NCI-H1417 treated with DMSO at 0.1 percent for 48 hours (cell line): Measurements from ENCODE around the gene STK32C.
"Not testable (repeated sequence)": the region's sequence is repeated elsewhere in the genome, so short reads cannot be mapped to it uniquely, and the experiment has no call there.

ENCODE experiments used
- DNase-seq: peaks from one replicate; lab custom pipeline; 2025; lab: John Stamatoyannopoulos, UW

The STK32C gene

GRCh38 chr10:132317477-132317876 is 9.7 kb upstream of the STK32C start:
- not testable (repeated sequence) for DNase-seq

GRCh38 chr10:132316133-132316532 is 8.4 kb upstream of the STK32C start:
- DNase-seq: no peak

GRCh38 chr10:132314881-132315280 is 7.1 kb upstream of the STK32C start:
- not testable (repeated sequence) for DNase-seq

GRCh38 chr10:132314336-132314735 is 6.6 kb upstream of the STK32C start:
- DNase-seq: no peak

GRCh38 chr10:132313865-132314264 is 6.1 kb upstream of the STK32C start:
- DNase-seq: no peak

- DNase-seq: no peak
Measured at GRCh38 chr10:132313305-132313704, 5.6 kb upstream of the STK32C start.

- no peak for DNase-seq
Measured at GRCh38 chr10:132311338-132311939, 3.7 kb upstream of the STK32C start.

GRCh38 chr10:132310701-132311337 is 3.1 kb upstream of the STK32C start:
- no peak for DNase-seq

GRCh38 chr10:132309879-132310591 is 2.3 kb upstream of the STK32C start:
- no peak for DNase-seq

GRCh38 chr10:132309471-132309865 is 1.7 kb upstream of the STK32C start:
- DNase-seq: no peak

- no peak for DNase-seq
Measured at GRCh38 chr10:132308587-132309470, 1.1 kb upstream of the STK32C start.

GRCh38 chr10:132306864-132307751 is 642 bp downstream of the STK32C start:
- no peak for DNase-seq

GRCh38 chr10:132306343-132306685 is 1.4 kb downstream of the STK32C start:
- no peak for DNase-seq

- DNase-seq: no peak
Measured at GRCh38 chr10:132305654-132306342, 2.0 kb downstream of the STK32C start.

- no peak for DNase-seq
Measured at GRCh38 chr10:132304756-132305509, 2.8 kb downstream of the STK32C start.

GRCh38 chr10:132303361-132304115 is 4.2 kb downstream of the STK32C start:
- DNase-seq: no peak

GRCh38 chr10:132302421-132303310 is 5.1 kb downstream of the STK32C start:
- no peak for DNase-seq
